B cell (primary cell): ENCODE data around the gene CRYGB. TPM values are rescaled to one million over a fixed set of nuclear protein-coding genes. Genes with fewer than 3 reads are reported as not detected.

ENCODE experiments used
- ATAC-seq: fragments of 200-7000 bp; cut with Tn5 transposase; one replicate; pipeline ENCODE4 v1.10.0; 2021; ENCODE audit warnings: low read depth, mild to moderate bottlenecking, moderate number of reproducible peaks, moderate library complexity
- CTCF ChIA-PET: fragments of 350-600 bp; sonication (Branson Sonifier 250); formaldehyde crosslinking; loops from one replicate; lab custom pipeline; 2021; ENCODE audit warnings: antibody characterized with exemption, inconsistent platforms; lab: Charles Lee
- POLR2A ChIA-PET: fragments of 350-600 bp; sonication (Branson Sonifier 250); formaldehyde crosslinking; loops from one replicate; lab custom pipeline; 2021; ENCODE audit warnings: antibody characterized with exemption; lab: Charles Lee
- DNase-seq: peaks from one replicate; pipeline ENCODE4 v3.0.0; 2013
- H2AFZ ChIP-seq: 2 replicates; pipeline ENCODE4 v1.6.1; 2012; ENCODE audit warnings: mild to moderate bottlenecking, low read depth, low read length; ENCODE audit not compliant: insufficient read depth, poor library complexity, severe bottlenecking
- H3K27ac ChIP-seq, 2 donors: 1 replicate in 1 of 2; 2 replicates in 1 of 2; pipeline ENCODE4 v1.5.1; 2012 to 2013; ENCODE audit warnings: low read length in 2 of 2, mild to moderate bottlenecking in 2 of 2, moderate library complexity in 1 of 2
- H3K27me3 ChIP-seq, 4 experiments: fragments of 200-600 bp in 1 of 4; sonication (generic) in 1 of 4; replicated peaks in 1 of 4; 1 replicate in 2 of 4; 2 replicates in 2 of 4; pipeline versions ENCODE4 v1.6.1 to v1.7.0; 2013 to 2016; ENCODE audit warnings: low read length in 3 of 4, mild to moderate bottlenecking in 2 of 4, mixed read lengths in 1 of 4, moderate library complexity in 1 of 4; ENCODE audit not compliant: insufficient read depth in 4 of 4, control insufficient read depth in 3 of 4; ENCODE audit errors: control extremely low read depth in 1 of 4
- H3K36me3 ChIP-seq, 2 experiments: replicated peaks in 1 of 2; 1 replicate in 1 of 2; 2 replicates in 1 of 2; pipeline versions ENCODE4 v1.6.1 to v1.7.1; 2013; ENCODE audit warnings: low read length in 1 of 2; ENCODE audit not compliant: insufficient read depth in 2 of 2, control insufficient read depth in 1 of 2; ENCODE audit errors: control extremely low read depth in 1 of 2, extremely low read depth in 1 of 2
- H3K4me1 ChIP-seq, 2 donors: fragments of 200-600 bp in 1 of 2; sonication (generic) in 1 of 2; 1 replicate in 1 of 2; 2 replicates in 1 of 2; pipeline versions ENCODE4 v1.5.1 to v1.6.1; 2013 to 2017; ENCODE audit warnings: low read length in 2 of 2; ENCODE audit not compliant: control insufficient read depth in 2 of 2, insufficient read depth in 2 of 2
- H3K4me2 ChIP-seq: replicated peaks from 2 replicates; pipeline ENCODE3; 2012; ENCODE audit warnings: mild to moderate bottlenecking, low read depth, low read length; ENCODE audit not compliant: poor library complexity, severe bottlenecking
- H3K4me3 ChIP-seq, 5 experiments: fragments of 200-600 bp in 1 of 5; sonication (generic) in 1 of 5; 1 replicate in 3 of 5; 2 replicates in 2 of 5; pipeline versions ENCODE4 v1.5.1 to v1.7.0; 2011 to 2016; ENCODE audit warnings: low read length in 4 of 5, mild to moderate bottlenecking in 4 of 5, low read depth in 2 of 5, control low read depth in 1 of 5, moderate library complexity in 1 of 5; ENCODE audit not compliant: insufficient read depth in 1 of 5; ENCODE audit errors: control extremely low read depth in 1 of 5, extremely low read depth in 1 of 5
- H3K79me2 ChIP-seq: fragments of 200-600 bp; sonication (generic); one replicate; pipeline ENCODE4 v1.6.0; 2016; ENCODE audit warnings: low read length; ENCODE audit not compliant: control insufficient read depth, insufficient read depth
- H3K9ac ChIP-seq: fragments of 200-600 bp; sonication (generic); 2 replicates; pipeline ENCODE4 v1.6.1; 2017; ENCODE audit warnings: mild to moderate bottlenecking, low read length, moderate library complexity
- H3K9me3 ChIP-seq, 3 donors: one replicate each; pipeline versions ENCODE4 v1.6.1 to v1.7.1; 2013; ENCODE audit warnings: low read length in 2 of 3; ENCODE audit not compliant: control insufficient read depth in 2 of 3, insufficient read depth in 1 of 3; ENCODE audit errors: control extremely low read depth in 1 of 3
- H4K20me1 ChIP-seq: 2 replicates; pipeline ENCODE4 v1.6.0; 2012; ENCODE audit warnings: mild to moderate bottlenecking, low read length; ENCODE audit not compliant: insufficient read depth, control insufficient read depth, poor library complexity, severe bottlenecking
- H3K27ac Mint-ChIP-seq: one replicate; pipeline ENCODE4 v1.8.0; 2021; ENCODE audit warnings: mixed read lengths
- H3K27me3 Mint-ChIP-seq: one replicate; pipeline ENCODE4 v1.8.0; 2021; ENCODE audit warnings: mixed read lengths
- H3K4me1 Mint-ChIP-seq: one replicate; pipeline ENCODE4 v1.8.0; 2021; ENCODE audit warnings: mixed read lengths
- H3K4me3 Mint-ChIP-seq: one replicate; pipeline ENCODE4 v1.8.0; 2021; ENCODE audit warnings: mixed read lengths
- H3K9me3 Mint-ChIP-seq: one replicate; pipeline ENCODE4 v1.8.0; 2022; ENCODE audit warnings: mixed read lengths; ENCODE audit not compliant: insufficient read depth
- EZH2 ChIP-seq: IDR thresholded peaks from 2 replicates; pipeline ENCODE4 v1.6.1; 2012; ENCODE audit warnings: borderline replicate concordance, low read depth, mild to moderate bottlenecking, moderate library complexity, low read length; ENCODE audit not compliant: insufficient read depth, poor library complexity, severe bottlenecking
- WGBS: methylation state at CpG from one replicate; pipeline ENCODE4 v1.1.5; 2013; ENCODE audit warnings: missing lambda C conversion rate; ENCODE audit not compliant: insufficient coverage; 5-methylcytosine and 5-hydroxymethylcytosine counted together
- intact Hi-C: fragments of 100-400 bp; cut with micrococcal nuclease; formaldehyde crosslinking; loops from one replicate; pipeline ENCODE4 v1.10.0; 2022
- polyA plus RNA-seq: library from polyadenylated mRNA; depleted of rRNA; stranded (reverse); fragments of >200 nt; gene quantifications from 2 replicates; pipeline ENCODE4 v1.2.3, GENCODE V29; 2012
- total RNA-seq, 2 donors: library from RNA; stranded (reverse); fragments of 120-200 nt in 1 of 2; gene quantifications; 1 replicate in 1 of 2; 2 replicates in 1 of 2; pipeline versions ENCODE4 v1.2.3 to v1.2.4, GENCODE V29; 2013 to 2022
- TF ChIP-seq, protein P1 (sequence below): fragments of 200-600 bp; IDR thresholded peaks from one replicate; pipeline ENCODE4 v1.8.0; 2022; ENCODE audit warnings: antibody characterized with exemption, mild to moderate bottlenecking

Gene CRYGB
- total and polyA plus RNA-seq, 2 donors (not counting 1 experiment from before 2014, with no cell fraction given) = not detected

DNA sequence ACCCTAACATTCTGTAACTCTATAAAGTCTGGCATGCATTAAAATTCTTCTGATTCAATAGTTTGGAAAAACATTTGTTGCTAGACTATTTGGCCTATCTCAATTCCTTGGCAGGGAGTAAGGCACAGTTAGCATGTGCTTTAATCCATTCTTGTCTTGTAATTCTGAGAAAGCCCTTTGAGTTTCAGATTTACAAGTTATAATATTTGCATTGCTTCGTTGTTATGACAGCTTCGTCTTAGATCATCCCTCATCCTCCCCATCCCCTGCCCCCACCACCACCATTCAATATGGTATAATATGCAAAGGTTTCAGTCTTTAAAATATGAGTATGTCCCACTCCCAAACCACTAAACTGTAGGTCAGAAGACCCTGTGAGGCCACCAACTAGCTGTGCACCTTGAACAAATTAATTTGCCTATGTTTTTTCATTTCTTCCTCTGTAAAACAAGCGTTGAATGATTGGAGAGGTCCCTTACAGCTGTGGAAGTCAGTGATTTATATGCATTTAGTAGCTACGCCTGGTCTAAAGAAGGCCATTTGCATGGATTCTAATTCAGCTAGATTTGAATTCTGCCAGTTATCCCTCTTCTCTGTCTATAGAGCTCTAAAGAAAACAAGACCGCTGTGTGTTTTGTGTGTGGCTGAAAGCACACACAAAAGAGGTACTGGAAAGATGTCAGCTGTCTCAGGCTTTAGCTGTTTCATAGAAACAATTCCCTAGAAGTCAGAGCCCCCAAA lies 43.3 kb upstream of the CRYGB start:
- Histone ChIP-seq H3K4me1 (peaks cover 0 to under 1% of the 10 kb centered on the region in 2 donors), H3K9me3 (no peaks in the 10 kb centered on the region), H3K36me3 (no peaks in the 10 kb centered on the region), H3K79me2 (no peaks in the 10 kb centered on the region), H3K4me3 (no peak overlapping the region), H3K27ac (no peak overlapping the region), H3K4me2 (no peak overlapping the region), H2AFZ (no peak overlapping the region), H3K27me3 (peaks cover 0 to 4% (median 0%) of the 10 kb centered on the region in 4 experiments), H4K20me1 (no peaks in the 10 kb centered on the region), H3K9ac (no peak overlapping the region)
- ChIA-PET CTCF (interaction anchor here (0.6 to 2.3 kb wide), 2 partner anchors 14 to 64 kb away, joined by 3 to 12 read pairs; no protein-coding TSS in a partner anchor), POLR2A (no interaction called here)
- no peak for TF ChIP-seq EZH2
- TF ChIP-seq, protein P1, sequence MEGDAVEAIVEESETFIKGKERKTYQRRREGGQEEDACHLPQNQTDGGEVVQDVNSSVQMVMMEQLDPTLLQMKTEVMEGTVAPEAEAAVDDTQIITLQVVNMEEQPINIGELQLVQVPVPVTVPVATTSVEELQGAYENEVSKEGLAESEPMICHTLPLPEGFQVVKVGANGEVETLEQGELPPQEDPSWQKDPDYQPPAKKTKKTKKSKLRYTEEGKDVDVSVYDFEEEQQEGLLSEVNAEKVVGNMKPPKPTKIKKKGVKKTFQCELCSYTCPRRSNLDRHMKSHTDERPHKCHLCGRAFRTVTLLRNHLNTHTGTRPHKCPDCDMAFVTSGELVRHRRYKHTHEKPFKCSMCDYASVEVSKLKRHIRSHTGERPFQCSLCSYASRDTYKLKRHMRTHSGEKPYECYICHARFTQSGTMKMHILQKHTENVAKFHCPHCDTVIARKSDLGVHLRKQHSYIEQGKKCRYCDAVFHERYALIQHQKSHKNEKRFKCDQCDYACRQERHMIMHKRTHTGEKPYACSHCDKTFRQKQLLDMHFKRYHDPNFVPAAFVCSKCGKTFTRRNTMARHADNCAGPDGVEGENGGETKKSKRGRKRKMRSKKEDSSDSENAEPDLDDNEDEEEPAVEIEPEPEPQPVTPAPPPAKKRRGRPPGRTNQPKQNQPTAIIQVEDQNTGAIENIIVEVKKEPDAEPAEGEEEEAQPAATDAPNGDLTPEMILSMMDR = no peak
- Mint-ChIP-seq H3K4me1 (peaks cover 4% of the 10 kb centered on the region), H3K27ac (no peak overlapping the region), H3K9me3 (no peaks in the 10 kb centered on the region), H3K4me3 (no peak overlapping the region), H3K27me3 (peaks cover 16% of the 10 kb centered on the region)
- WGBS = no CpG with 5 or more reads among the region's 5 CpGs
- DNase-seq = no peak
- intact Hi-C loops = no loop called here
- no peak for ATAC-seq

DNA sequence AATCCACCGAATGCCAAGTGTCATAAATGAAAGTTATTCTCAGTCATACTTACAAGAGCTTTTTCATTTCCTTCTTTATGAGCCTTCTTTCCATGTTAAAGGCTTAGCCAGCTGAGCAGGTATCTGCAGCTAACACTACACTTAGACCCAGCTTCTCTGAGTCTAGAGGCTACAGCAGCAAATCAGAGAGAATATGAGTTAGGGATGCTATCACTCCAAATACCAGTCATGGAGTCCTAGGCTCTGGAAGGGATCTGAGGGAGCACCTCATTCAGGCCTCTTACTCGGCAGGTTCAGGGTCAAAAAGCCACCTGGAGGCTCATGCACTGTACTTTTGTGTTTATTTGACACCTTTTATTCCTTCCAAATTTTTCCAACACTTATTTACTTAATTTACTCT lies 40.9 kb upstream of the CRYGB start:
- ATAC-seq (no peak), DNase-seq (no peak)
- H3K9me3 Mint-ChIP-seq = no peaks in the 10 kb centered on the region
- TF ChIP-seq EZH2 = no peak
- TF ChIP-seq, protein P1 = no peak
- H3K9ac ChIP-seq = no peak overlapping the region
- no peaks in the 10 kb centered on the region for H3K79me2 ChIP-seq
- CTCF ChIA-PET = interaction anchor here (2.3 kb wide), 1 partner anchor 11 kb away, joined by 11 read pairs; no protein-coding TSS in a partner anchor
- H3K4me2 ChIP-seq = no peak overlapping the region
- no peak overlapping the region for H3K27ac ChIP-seq
- H2AFZ ChIP-seq = no peak overlapping the region
- H3K27me3 ChIP-seq = peaks cover 0 to 6% (median 0%) of the 10 kb centered on the region in 4 experiments
- no peaks in the 10 kb centered on the region for H3K9me3 ChIP-seq
- WGBS = 50% methylated on average over 1 of the region's 2 CpGs
- peaks cover 26% of the 10 kb centered on the region for H3K27me3 Mint-ChIP-seq
- peaks cover 0 to 3% of the 10 kb centered on the region in 2 donors for H3K4me1 ChIP-seq
- H3K4me1 Mint-ChIP-seq = peaks cover 12% of the 10 kb centered on the region
- H3K4me3 Mint-ChIP-seq = no peak overlapping the region
- POLR2A ChIA-PET = no interaction called here
- no peaks in the 10 kb centered on the region for H3K36me3 ChIP-seq
- H4K20me1 ChIP-seq = no peaks in the 10 kb centered on the region
- intact Hi-C loops = no loop called here
- H3K4me3 ChIP-seq = no peak overlapping the region
- no peak overlapping the region for H3K27ac Mint-ChIP-seq
